NCI-H1105 (cell line): Measurements from ENCODE around the gene DESI2.

Experiments used
- DNase-seq: peaks from one replicate; lab custom pipeline; 2025; lab: John Stamatoyannopoulos, UW

The DESI2 gene

GRCh38 chr1:244652623-244653438 is at the start of gene DESI2:
Gene DESI2 (plus strand): TSS chr1:244653126. CDS start chr1:244653314, 188 bp downstream.
- DNase-seq = peak; percentile 94

- DNase-seq = peak; percentile 1
Measured at GRCh38 chr1:244603498-244603897, 49.4 kb upstream of the DESI2 start.

GRCh38 chr1:244605835-244606370 is 47.0 kb upstream of the DESI2 start:
- DNase-seq = no peak

- DNase-seq = no peak
Measured at GRCh38 chr1:244614113-244614836, 38.7 kb upstream of the DESI2 start.

GRCh38 chr1:244614879-244615278 is 38.0 kb upstream of the DESI2 start:
- DNase-seq = no peak

- no peak for DNase-seq
Measured at GRCh38 chr1:244615301-244615700, 37.6 kb upstream of the DESI2 start.

- DNase-seq = no peak
Measured at GRCh38 chr1:244626709-244627108, 26.2 kb upstream of the DESI2 start.

- DNase-seq = no peak
Measured at GRCh38 chr1:244628789-244629188, 24.1 kb upstream of the DESI2 start.

- DNase-seq = no peak
Measured at GRCh38 chr1:244633140-244633539, 19.8 kb upstream of the DESI2 start.

GRCh38 chr1:244634546-244634945 is 18.4 kb upstream of the DESI2 start:
- DNase-seq = no peak

GRCh38 chr1:244636488-244637259 is 16.3 kb upstream of the DESI2 start:
- DNase-seq = no peak

GRCh38 chr1:244639561-244639960 is 13.4 kb upstream of the DESI2 start:
- DNase-seq = no peak

GRCh38 chr1:244640917-244641316 is 12.0 kb upstream of the DESI2 start:
- DNase-seq = no peak

- no peak for DNase-seq
Measured at GRCh38 chr1:244642526-244642925, 10.4 kb upstream of the DESI2 start.

- no peak for DNase-seq
Measured at GRCh38 chr1:244642988-244643387, 9.9 kb upstream of the DESI2 start.

GRCh38 chr1:244645414-244645813 is 7.5 kb upstream of the DESI2 start:
- no peak for DNase-seq

GRCh38 chr1:244645890-244646289 is 7.0 kb upstream of the DESI2 start:
- no peak for DNase-seq

GRCh38 chr1:244647819-244648218 is 5.1 kb upstream of the DESI2 start:
- no peak for DNase-seq

GRCh38 chr1:244651956-244652622 is 837 bp upstream of the DESI2 start:
- no peak for DNase-seq

GRCh38 chr1:244653439-244654107 is 647 bp downstream of the DESI2 start:
- DNase-seq = no peak
